B cell (primary cell): ENCODE data around the gene ZNF286A. TPM values are rescaled to one million over a fixed set of nuclear protein-coding genes. Genes with fewer than 3 reads are reported as not detected.

ENCODE experiments used
- ATAC-seq: fragments of 200-7000 bp; cut with Tn5 transposase; one replicate; pipeline ENCODE4 v1.10.0; 2021; ENCODE audit warnings: low read depth, mild to moderate bottlenecking, moderate number of reproducible peaks, moderate library complexity
- CTCF ChIA-PET: fragments of 350-600 bp; sonication (Branson Sonifier 250); formaldehyde crosslinking; loops from one replicate; lab custom pipeline; 2021; ENCODE audit warnings: antibody characterized with exemption, inconsistent platforms; lab: Charles Lee
- POLR2A ChIA-PET: fragments of 350-600 bp; sonication (Branson Sonifier 250); formaldehyde crosslinking; loops from one replicate; lab custom pipeline; 2021; ENCODE audit warnings: antibody characterized with exemption; lab: Charles Lee
- DNase-seq: peaks from one replicate; pipeline ENCODE4 v3.0.0; 2013
- H2AFZ ChIP-seq: 2 replicates; pipeline ENCODE4 v1.6.1; 2012; ENCODE audit warnings: mild to moderate bottlenecking, low read depth, low read length; ENCODE audit not compliant: insufficient read depth, poor library complexity, severe bottlenecking
- H3K27ac ChIP-seq, 2 donors: 1 replicate in 1 of 2; 2 replicates in 1 of 2; pipeline ENCODE4 v1.5.1; 2012 to 2013; ENCODE audit warnings: low read length in 2 of 2, mild to moderate bottlenecking in 2 of 2, moderate library complexity in 1 of 2
- H3K27me3 ChIP-seq, 4 experiments: fragments of 200-600 bp in 1 of 4; sonication (generic) in 1 of 4; replicated peaks in 1 of 4; 1 replicate in 2 of 4; 2 replicates in 2 of 4; pipeline versions ENCODE4 v1.6.1 to v1.7.0; 2013 to 2016; ENCODE audit warnings: low read length in 3 of 4, mild to moderate bottlenecking in 2 of 4, mixed read lengths in 1 of 4, moderate library complexity in 1 of 4; ENCODE audit not compliant: insufficient read depth in 4 of 4, control insufficient read depth in 3 of 4; ENCODE audit errors: control extremely low read depth in 1 of 4
- H3K36me3 ChIP-seq, 2 experiments: replicated peaks in 1 of 2; 1 replicate in 1 of 2; 2 replicates in 1 of 2; pipeline versions ENCODE4 v1.6.1 to v1.7.1; 2013; ENCODE audit warnings: low read length in 1 of 2; ENCODE audit not compliant: insufficient read depth in 2 of 2, control insufficient read depth in 1 of 2; ENCODE audit errors: control extremely low read depth in 1 of 2, extremely low read depth in 1 of 2
- H3K4me1 ChIP-seq, 2 donors: fragments of 200-600 bp in 1 of 2; sonication (generic) in 1 of 2; 1 replicate in 1 of 2; 2 replicates in 1 of 2; pipeline versions ENCODE4 v1.5.1 to v1.6.1; 2013 to 2017; ENCODE audit warnings: low read length in 2 of 2; ENCODE audit not compliant: control insufficient read depth in 2 of 2, insufficient read depth in 2 of 2
- H3K4me2 ChIP-seq: replicated peaks from 2 replicates; pipeline ENCODE3; 2012; ENCODE audit warnings: mild to moderate bottlenecking, low read depth, low read length; ENCODE audit not compliant: poor library complexity, severe bottlenecking
- H3K4me3 ChIP-seq, 5 experiments: fragments of 200-600 bp in 1 of 5; sonication (generic) in 1 of 5; 1 replicate in 3 of 5; 2 replicates in 2 of 5; pipeline versions ENCODE4 v1.5.1 to v1.7.0; 2011 to 2016; ENCODE audit warnings: low read length in 4 of 5, mild to moderate bottlenecking in 4 of 5, low read depth in 2 of 5, control low read depth in 1 of 5, moderate library complexity in 1 of 5; ENCODE audit not compliant: insufficient read depth in 1 of 5; ENCODE audit errors: control extremely low read depth in 1 of 5, extremely low read depth in 1 of 5
- H3K79me2 ChIP-seq: fragments of 200-600 bp; sonication (generic); one replicate; pipeline ENCODE4 v1.6.0; 2016; ENCODE audit warnings: low read length; ENCODE audit not compliant: control insufficient read depth, insufficient read depth
- H3K9ac ChIP-seq: fragments of 200-600 bp; sonication (generic); 2 replicates; pipeline ENCODE4 v1.6.1; 2017; ENCODE audit warnings: mild to moderate bottlenecking, low read length, moderate library complexity
- H3K9me3 ChIP-seq, 3 donors: one replicate each; pipeline versions ENCODE4 v1.6.1 to v1.7.1; 2013; ENCODE audit warnings: low read length in 2 of 3; ENCODE audit not compliant: control insufficient read depth in 2 of 3, insufficient read depth in 1 of 3; ENCODE audit errors: control extremely low read depth in 1 of 3
- H4K20me1 ChIP-seq: 2 replicates; pipeline ENCODE4 v1.6.0; 2012; ENCODE audit warnings: mild to moderate bottlenecking, low read length; ENCODE audit not compliant: insufficient read depth, control insufficient read depth, poor library complexity, severe bottlenecking
- H3K27ac Mint-ChIP-seq: one replicate; pipeline ENCODE4 v1.8.0; 2021; ENCODE audit warnings: mixed read lengths
- H3K27me3 Mint-ChIP-seq: one replicate; pipeline ENCODE4 v1.8.0; 2021; ENCODE audit warnings: mixed read lengths
- H3K4me1 Mint-ChIP-seq: one replicate; pipeline ENCODE4 v1.8.0; 2021; ENCODE audit warnings: mixed read lengths
- H3K4me3 Mint-ChIP-seq: one replicate; pipeline ENCODE4 v1.8.0; 2021; ENCODE audit warnings: mixed read lengths
- H3K9me3 Mint-ChIP-seq: one replicate; pipeline ENCODE4 v1.8.0; 2022; ENCODE audit warnings: mixed read lengths; ENCODE audit not compliant: insufficient read depth
- EZH2 ChIP-seq: IDR thresholded peaks from 2 replicates; pipeline ENCODE4 v1.6.1; 2012; ENCODE audit warnings: borderline replicate concordance, low read depth, mild to moderate bottlenecking, moderate library complexity, low read length; ENCODE audit not compliant: insufficient read depth, poor library complexity, severe bottlenecking
- WGBS: methylation state at CpG from one replicate; pipeline ENCODE4 v1.1.5; 2013; ENCODE audit warnings: missing lambda C conversion rate; ENCODE audit not compliant: insufficient coverage; 5-methylcytosine and 5-hydroxymethylcytosine counted together
- intact Hi-C: fragments of 100-400 bp; cut with micrococcal nuclease; formaldehyde crosslinking; loops from one replicate; pipeline ENCODE4 v1.10.0; 2022
- polyA plus RNA-seq: library from polyadenylated mRNA; depleted of rRNA; stranded (reverse); fragments of >200 nt; gene quantifications from 2 replicates; pipeline ENCODE4 v1.2.3, GENCODE V29; 2012
- total RNA-seq, 2 donors: library from RNA; stranded (reverse); fragments of 120-200 nt in 1 of 2; gene quantifications; 1 replicate in 1 of 2; 2 replicates in 1 of 2; pipeline versions ENCODE4 v1.2.3 to v1.2.4, GENCODE V29; 2013 to 2022
- TF ChIP-seq, protein P1 (sequence below): fragments of 200-600 bp; IDR thresholded peaks from one replicate; pipeline ENCODE4 v1.8.0; 2022; ENCODE audit warnings: antibody characterized with exemption, mild to moderate bottlenecking

ZNF286A gene
- total and polyA plus RNA-seq, 2 donors (not counting 1 experiment from before 2014, with no cell fraction given): 7.0 to 30.4 TPM

DNA sequence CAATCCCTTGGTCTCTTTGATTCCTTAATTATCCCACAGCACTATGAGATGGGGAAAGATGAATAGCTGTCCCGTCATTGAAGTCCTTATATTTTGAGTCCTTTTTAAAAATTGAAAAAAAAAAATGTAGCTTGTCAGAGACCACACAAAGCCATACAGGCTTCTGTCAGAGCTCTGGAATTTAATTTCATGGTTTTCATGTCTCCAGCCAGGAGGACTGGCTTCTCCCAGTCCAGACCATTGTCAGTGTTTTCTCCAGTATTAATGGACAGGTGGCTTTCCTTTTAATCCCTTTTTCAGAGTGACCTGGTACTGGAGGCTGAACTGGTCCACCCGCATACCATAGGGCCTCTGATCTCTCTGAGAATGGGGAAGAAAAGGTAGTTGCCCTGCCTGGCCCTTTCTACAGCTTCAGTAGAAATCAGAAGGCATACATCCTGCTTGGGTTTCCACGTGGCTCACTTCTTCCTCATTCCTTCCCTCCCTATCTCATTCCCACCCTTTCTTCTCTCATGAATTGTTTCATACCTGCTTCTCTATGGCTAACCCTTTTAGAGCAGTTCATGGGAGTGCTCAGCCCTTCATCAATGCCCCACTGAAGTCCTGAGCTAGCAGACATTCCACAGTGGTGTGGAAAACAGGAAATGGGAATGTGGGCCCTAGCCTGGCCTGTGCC lies 44.5 kb upstream of the ZNF286A start:
- H3K4me3 Mint-ChIP-seq: no peak overlapping the region
- H3K4me1 Mint-ChIP-seq: peaks cover 4% of the 10 kb centered on the region
- no peak for ATAC-seq
- no peak overlapping the region for H3K4me3 ChIP-seq
- TF ChIP-seq, protein P1, sequence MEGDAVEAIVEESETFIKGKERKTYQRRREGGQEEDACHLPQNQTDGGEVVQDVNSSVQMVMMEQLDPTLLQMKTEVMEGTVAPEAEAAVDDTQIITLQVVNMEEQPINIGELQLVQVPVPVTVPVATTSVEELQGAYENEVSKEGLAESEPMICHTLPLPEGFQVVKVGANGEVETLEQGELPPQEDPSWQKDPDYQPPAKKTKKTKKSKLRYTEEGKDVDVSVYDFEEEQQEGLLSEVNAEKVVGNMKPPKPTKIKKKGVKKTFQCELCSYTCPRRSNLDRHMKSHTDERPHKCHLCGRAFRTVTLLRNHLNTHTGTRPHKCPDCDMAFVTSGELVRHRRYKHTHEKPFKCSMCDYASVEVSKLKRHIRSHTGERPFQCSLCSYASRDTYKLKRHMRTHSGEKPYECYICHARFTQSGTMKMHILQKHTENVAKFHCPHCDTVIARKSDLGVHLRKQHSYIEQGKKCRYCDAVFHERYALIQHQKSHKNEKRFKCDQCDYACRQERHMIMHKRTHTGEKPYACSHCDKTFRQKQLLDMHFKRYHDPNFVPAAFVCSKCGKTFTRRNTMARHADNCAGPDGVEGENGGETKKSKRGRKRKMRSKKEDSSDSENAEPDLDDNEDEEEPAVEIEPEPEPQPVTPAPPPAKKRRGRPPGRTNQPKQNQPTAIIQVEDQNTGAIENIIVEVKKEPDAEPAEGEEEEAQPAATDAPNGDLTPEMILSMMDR: no peak
- no peak for TF ChIP-seq EZH2
- intact Hi-C loops: no loop called here
- no peaks in the 10 kb centered on the region for H3K4me1 ChIP-seq
- DNase-seq: no peak
- H2AFZ ChIP-seq: no peak overlapping the region
- ChIA-PET POLR2A (no interaction called here), CTCF (no interaction called here)
- no peak overlapping the region for H3K27ac ChIP-seq
- no peak overlapping the region for H3K27ac Mint-ChIP-seq
- no peak overlapping the region for H3K9ac ChIP-seq
- H3K9me3 ChIP-seq: no peaks in the 10 kb centered on the region
- WGBS: 11% methylated on average over 1 of the region's 3 CpGs
- no peaks in the 10 kb centered on the region for H3K79me2 ChIP-seq
- H4K20me1 ChIP-seq: no peaks in the 10 kb centered on the region
- no peak overlapping the region for H3K4me2 ChIP-seq
- no peaks in the 10 kb centered on the region for H3K27me3 ChIP-seq
- no peaks in the 10 kb centered on the region for H3K27me3 Mint-ChIP-seq
- no peaks in the 10 kb centered on the region for H3K36me3 ChIP-seq
- H3K9me3 Mint-ChIP-seq: no peaks in the 10 kb centered on the region

DNA sequence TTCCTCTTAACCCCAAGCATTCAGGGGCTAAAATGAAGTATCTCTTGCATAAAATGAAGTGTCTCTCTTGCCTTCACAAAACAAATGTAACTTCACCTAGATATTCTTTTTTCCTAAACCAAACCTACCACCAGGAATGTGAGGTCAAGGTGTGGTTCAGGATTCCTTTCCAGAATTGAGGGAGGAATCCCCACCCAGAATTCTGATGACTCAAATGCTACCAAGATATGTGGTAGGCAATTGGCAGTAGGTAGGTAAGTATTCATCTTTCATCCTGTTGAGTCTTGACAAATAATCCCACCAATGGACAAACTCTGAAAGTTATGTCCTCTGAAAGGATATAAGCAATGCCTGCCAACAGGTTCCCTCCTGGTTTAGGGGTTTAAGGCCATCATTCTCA lies 41.7 kb upstream of the ZNF286A start:
- no peaks in the 10 kb centered on the region for H3K27me3 Mint-ChIP-seq
- Histone ChIP-seq H3K4me2 (no peak overlapping the region), H3K4me3 (no peak overlapping the region), H3K9ac (no peak overlapping the region), H3K9me3 (no peaks in the 10 kb centered on the region), H3K27ac (no peak overlapping the region), H3K27me3 (no peaks in the 10 kb centered on the region), H2AFZ (no peak overlapping the region), H3K36me3 (no peaks in the 10 kb centered on the region), H3K4me1 (no peaks in the 10 kb centered on the region), H3K79me2 (no peaks in the 10 kb centered on the region), H4K20me1 (no peaks in the 10 kb centered on the region)
- ChIA-PET CTCF (no interaction called here), POLR2A (no interaction called here)
- no peak overlapping the region for H3K4me3 Mint-ChIP-seq
- no peak overlapping the region for H3K27ac Mint-ChIP-seq
- ATAC-seq: no peak
- no peak for DNase-seq
- TF ChIP-seq, protein P1: no peak
- TF ChIP-seq EZH2: no peak
- peaks cover 7% of the 10 kb centered on the region for H3K4me1 Mint-ChIP-seq
- H3K9me3 Mint-ChIP-seq: no peaks in the 10 kb centered on the region
- intact Hi-C loops: no loop called here
